SK-N-SH (cell line): ENCODE results near the gene ADCK1. TPM values are rescaled to one million over a fixed set of nuclear protein-coding genes. Genes with fewer than 3 reads are reported as not detected.

Source experiments
- CTCF ChIA-PET: fragments of 300-600, 350-600 bp; formaldehyde crosslinking; extraction: SDS; loops from one replicate; lab custom pipeline; 2021; lab: Yijun Ruan, JAX
- POLR2A ChIA-PET: fragments of 350-600 bp; sonication (Branson Sonifier 250); formaldehyde crosslinking; extraction: SDS; loops from one replicate; lab custom pipeline; 2020; ENCODE audit warnings: antibody characterized with exemption, inconsistent platforms; lab: Yijun Ruan, JAX
- DNase-seq: peaks from one replicate; pipeline ENCODE4 v3.0.0; 2012
- H2AFZ ChIP-seq: fragments of 200-600 bp; sonication (generic); 2 replicates; pipeline ENCODE4 v1.8.1; 2016; ENCODE audit warnings: antibody characterized with exemption, mild to moderate bottlenecking, low read depth
- H3F3A ChIP-seq: fragments of 200-600 bp; sonication (generic); replicated peaks from 2 replicates; pipeline ENCODE3; 2016; ENCODE audit warnings: antibody characterized with exemption, mild to moderate bottlenecking; ENCODE audit not compliant: insufficient read depth
- H3K27ac ChIP-seq, 2 experiments: fragments of 200-500 bp in 1 of 2; fragments of 200-600 bp in 1 of 2; sonication (Bioruptor generic) in 1 of 2; sonication (generic), shearing (Covaris generic) in 1 of 2; 2 replicates each; pipeline versions ENCODE4 v1.5.1 to v1.6.1; 2014 to 2016; ENCODE audit warnings: low read depth in 2 of 2, inconsistent platforms in 1 of 2, low read length in 1 of 2, mild to moderate bottlenecking in 1 of 2, mixed read lengths in 1 of 2
- H3K27me3 ChIP-seq: fragments of 200-600 bp; sonication (generic), shearing (Covaris generic); 2 replicates; pipeline ENCODE4 v1.6.1; 2016; ENCODE audit warnings: mixed run types; ENCODE audit not compliant: insufficient read depth
- H3K36me3 ChIP-seq, 2 experiments: fragments of 200-500 bp in 1 of 2; fragments of 200-600 bp in 1 of 2; sonication (Bioruptor generic) in 1 of 2; sonication (generic) in 1 of 2; replicated peaks in 1 of 2; 2 replicates each; pipeline versions ENCODE3 to v1.5.1; 2014 to 2016; ENCODE audit warnings: low read length in 1 of 2, mild to moderate bottlenecking in 1 of 2; ENCODE audit not compliant: insufficient read depth in 2 of 2, control insufficient read depth in 1 of 2
- H3K4me1 ChIP-seq, 2 experiments: fragments of 200-500 bp in 1 of 2; fragments of 200-600 bp in 1 of 2; sonication (Bioruptor generic) in 1 of 2; sonication (generic), shearing (Covaris generic) in 1 of 2; 2 replicates each; pipeline versions ENCODE4 v1.5.1 to v1.6.1; 2014 to 2016; ENCODE audit warnings: low read depth in 1 of 2, low read length in 1 of 2, mixed run types in 1 of 2; ENCODE audit not compliant: insufficient read depth in 2 of 2, control insufficient read depth in 1 of 2
- H3K4me2 ChIP-seq: fragments of 200-600 bp; sonication (generic), shearing (Covaris generic); 2 replicates; pipeline ENCODE4 v1.6.1; 2017; ENCODE audit warnings: mixed run types
- H3K4me3 ChIP-seq, 2 experiments: fragments of 200-500 bp in 1 of 2; fragments of 200-600 bp in 1 of 2; sonication (Bioruptor generic) in 1 of 2; sonication (generic), shearing (Covaris generic) in 1 of 2; 2 replicates each; pipeline versions ENCODE4 v1.5.1 to v1.8.1; 2014 to 2016; ENCODE audit warnings: low read depth in 2 of 2, inconsistent platforms in 1 of 2, low read length in 1 of 2, mild to moderate bottlenecking in 1 of 2, mixed read lengths in 1 of 2, moderate library complexity in 1 of 2
- H3K79me2 ChIP-seq: fragments of 200-600 bp; sonication (generic); 2 replicates; pipeline ENCODE4 v1.8.1; 2017; ENCODE audit warnings: mild to moderate bottlenecking; ENCODE audit not compliant: insufficient read depth
- H3K9ac ChIP-seq: fragments of 200-600 bp; sonication (generic); 2 replicates; pipeline ENCODE4 v1.6.1; 2017; ENCODE audit warnings: mixed run types
- H3K9me2 ChIP-seq: fragments of 200-600 bp; sonication (generic); 2 replicates; pipeline ENCODE4 v1.6.1; 2017; ENCODE audit warnings: mixed run types
- H3K9me3 ChIP-seq: fragments of 200-600 bp; sonication (generic); 2 replicates; pipeline ENCODE4 v1.6.1; 2017; ENCODE audit warnings: mixed run types, mild to moderate bottlenecking, moderate library complexity
- H4K20me1 ChIP-seq: fragments of 200-600 bp; sonication (generic); 2 replicates; pipeline ENCODE4 v1.6.1; 2017; ENCODE audit warnings: mild to moderate bottlenecking, mixed run types; ENCODE audit not compliant: insufficient read depth
- CHD2 ChIP-seq: fragments of 150-350 bp; IDR thresholded peaks from 2 replicates; pipeline ENCODE4 v1.6.1; 2018; ENCODE audit warnings: low read length; ENCODE audit not compliant: partially characterized antibody
- ELF1 ChIP-seq: IDR thresholded peaks from 2 replicates; pipeline ENCODE4 v1.4.0; 2012
- EP300 ChIP-seq, 2 experiments: IDR thresholded peaks; 2 replicates each; pipeline versions ENCODE4 v1.4.0 to v1.6.1; 2012; ENCODE audit warnings: borderline replicate concordance in 1 of 2, low read depth in 1 of 2, low read length in 1 of 2
- EZH2phosphoT487 ChIP-seq: fragments of 200-600 bp; sonication (generic); IDR thresholded peaks from 2 replicates; pipeline ENCODE4 v1.6.1; 2017; ENCODE audit warnings: low read depth, mixed run types, mild to moderate bottlenecking, antibody characterized with exemption, moderate library complexity, borderline replicate concordance
- FOSL2 ChIP-seq: IDR thresholded peaks from 2 replicates; pipeline ENCODE4 v1.4.0; 2012; ENCODE audit warnings: low read depth, mild to moderate bottlenecking, moderate library complexity, borderline replicate concordance
- FOXJ3 ChIP-seq: sonication (generic); formaldehyde crosslinking; IDR thresholded peaks from 2 replicates; pipeline ENCODE4 v1.5.1; 2020; ENCODE audit warnings: mild to moderate bottlenecking, missing genetic modification reagents
- GABPA ChIP-seq: IDR thresholded peaks from 2 replicates; pipeline ENCODE4 v1.4.0; 2012; ENCODE audit warnings: low read depth, mild to moderate bottlenecking
- JUND ChIP-seq: IDR thresholded peaks from 2 replicates; pipeline ENCODE4 v1.4.0; 2012
- MEF2A ChIP-seq: IDR thresholded peaks from 2 replicates; pipeline ENCODE4 v1.4.0; 2012; ENCODE audit warnings: low read depth, borderline replicate concordance
- NFIC ChIP-seq: IDR thresholded peaks from 2 replicates; pipeline ENCODE4 v1.4.0; 2012; ENCODE audit warnings: borderline replicate concordance
- NRF1 ChIP-seq: IDR thresholded peaks from 2 replicates; pipeline ENCODE4 v1.6.1; 2012; ENCODE audit warnings: low read depth, mild to moderate bottlenecking, low read length
- POLR2AphosphoS5 ChIP-seq: IDR thresholded peaks from 2 replicates; pipeline ENCODE4 v1.6.1; 2012; ENCODE audit warnings: low read depth, low read length
- RAD21 ChIP-seq: IDR thresholded peaks from 2 replicates; pipeline ENCODE4 v1.6.1; 2012; ENCODE audit warnings: mild to moderate bottlenecking, low read length
- RFX5 ChIP-seq: IDR thresholded peaks from 2 replicates; pipeline ENCODE4 v1.6.1; 2012; ENCODE audit warnings: mild to moderate bottlenecking, improper control_type of control experiment, low read length
- SMC3 ChIP-seq: IDR thresholded peaks from 2 replicates; pipeline ENCODE4 v1.6.1; 2012; ENCODE audit warnings: low read depth, low read length, improper control_type of control experiment
- YY1 ChIP-seq: IDR thresholded peaks from 2 replicates; pipeline ENCODE4 v1.4.0; 2012; ENCODE audit warnings: low read depth, mild to moderate bottlenecking
- WGBS: methylation state at CpG from one replicate; pipeline ENCODE4 v1.1.6; 2017; ENCODE audit warnings: low lambda C conversion rate; 5-methylcytosine and 5-hydroxymethylcytosine counted together
- polyA plus RNA-seq, 3 experiments: library from polyadenylated mRNA; depleted of rRNA; stranded (reverse); fragments of >200 nt; gene quantifications; 2 replicates each; pipeline ENCODE4 v1.2.3, GENCODE V29; 2012
- TF ChIP-seq, protein P1 (sequence below): IDR thresholded peaks from 2 replicates; pipeline ENCODE4 v1.4.0; 2012; ENCODE audit warnings: low read depth
- TF ChIP-seq, protein P2 (sequence below): fragments of 150-350 bp; IDR thresholded peaks from 2 replicates; pipeline ENCODE4 v1.6.1; 2016; ENCODE audit warnings: mild to moderate bottlenecking, low read depth, low read length
- TF ChIP-seq, protein P3 (sequence below): fragments of 150-350 bp; IDR thresholded peaks from 2 replicates; pipeline ENCODE4 v1.6.1; 2017; ENCODE audit warnings: antibody characterized with exemption, low read length, low read depth, borderline replicate concordance

ADCK1 gene
- polyA plus RNA-seq, 1 of the 3 experiments (the other 2 are of a cell fraction), result 11.4 TPM

DNA sequence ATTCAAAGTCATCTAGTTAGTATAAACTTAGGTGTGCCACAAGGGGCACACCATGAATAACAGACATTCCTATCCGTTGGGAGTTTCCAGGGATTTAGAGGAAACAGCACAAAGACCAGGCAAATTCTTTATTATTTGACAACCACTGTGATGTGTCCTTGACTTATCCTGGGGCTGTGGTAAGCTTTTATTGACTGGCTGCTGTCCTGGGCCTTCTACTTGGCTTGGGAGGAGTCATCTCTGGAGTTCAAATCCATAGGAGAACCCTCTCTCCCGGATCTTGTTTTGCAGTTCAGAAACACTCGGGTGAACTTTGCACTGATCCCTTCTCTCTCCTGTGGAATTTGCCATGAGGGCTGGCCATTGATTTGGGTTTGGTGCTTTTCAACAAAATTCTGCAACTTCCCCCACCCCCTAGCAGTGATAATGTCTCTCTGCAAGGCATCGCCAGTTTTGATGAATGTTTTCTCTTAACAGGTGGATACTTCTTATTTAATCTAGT, 136.3 kb downstream of the ADCK1 start:
- no peak overlapping the region for H3K4me3 ChIP-seq
- no peak for DNase-seq
- H3F3A ChIP-seq, result no peaks in the 10 kb centered on the region
- ChIA-PET CTCF (no interaction called here), POLR2A (no interaction called here)
- H3K79me2 ChIP-seq, result no peaks in the 10 kb centered on the region
- no peaks in the 10 kb centered on the region; a peak in 1 of 4 replicates for H3K4me1 ChIP-seq
- no peak overlapping the region for H3K4me2 ChIP-seq
- H4K20me1 ChIP-seq, result no peaks in the 10 kb centered on the region
- WGBS, result 80% methylated on average over 4 of the region's 4 CpGs
- TF ChIP-seq SMC3 (no peak), GABPA (no peak), EP300 (IDR thresholded peaks at IDR 0.05; ENCODE audit: borderline replicate concordance in 1 of 2, low read depth in 1 of 2, low read length in 1 of 2) (no peak), YY1 (no peak), MEF2A (no peak), RAD21 (no peak), POLR2AphosphoS5 (no peak), NRF1 (no peak), ELF1 (no peak), CHD2 (no peak), RFX5 (no peak), FOXJ3 (no peak), FOSL2 (no peak)
- TF ChIP-seq, protein P1, sequence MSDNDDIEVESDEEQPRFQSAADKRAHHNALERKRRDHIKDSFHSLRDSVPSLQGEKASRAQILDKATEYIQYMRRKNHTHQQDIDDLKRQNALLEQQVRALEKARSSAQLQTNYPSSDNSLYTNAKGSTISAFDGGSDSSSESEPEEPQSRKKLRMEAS, result no peak
- TF ChIP-seq, protein P2, sequence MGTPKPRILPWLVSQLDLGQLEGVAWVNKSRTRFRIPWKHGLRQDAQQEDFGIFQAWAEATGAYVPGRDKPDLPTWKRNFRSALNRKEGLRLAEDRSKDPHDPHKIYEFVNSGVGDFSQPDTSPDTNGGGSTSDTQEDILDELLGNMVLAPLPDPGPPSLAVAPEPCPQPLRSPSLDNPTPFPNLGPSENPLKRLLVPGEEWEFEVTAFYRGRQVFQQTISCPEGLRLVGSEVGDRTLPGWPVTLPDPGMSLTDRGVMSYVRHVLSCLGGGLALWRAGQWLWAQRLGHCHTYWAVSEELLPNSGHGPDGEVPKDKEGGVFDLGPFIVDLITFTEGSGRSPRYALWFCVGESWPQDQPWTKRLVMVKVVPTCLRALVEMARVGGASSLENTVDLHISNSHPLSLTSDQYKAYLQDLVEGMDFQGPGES, result no peak
- TF ChIP-seq, protein P3, sequence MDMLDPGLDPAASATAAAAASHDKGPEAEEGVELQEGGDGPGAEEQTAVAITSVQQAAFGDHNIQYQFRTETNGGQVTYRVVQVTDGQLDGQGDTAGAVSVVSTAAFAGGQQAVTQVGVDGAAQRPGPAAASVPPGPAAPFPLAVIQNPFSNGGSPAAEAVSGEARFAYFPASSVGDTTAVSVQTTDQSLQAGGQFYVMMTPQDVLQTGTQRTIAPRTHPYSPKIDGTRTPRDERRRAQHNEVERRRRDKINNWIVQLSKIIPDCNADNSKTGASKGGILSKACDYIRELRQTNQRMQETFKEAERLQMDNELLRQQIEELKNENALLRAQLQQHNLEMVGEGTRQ, result no peak
- H2AFZ ChIP-seq, result no peak overlapping the region
- peaks cover 0 to 7% of the 10 kb centered on the region in 2 experiments for H3K36me3 ChIP-seq
- no peak overlapping the region for H3K9ac ChIP-seq
- H3K9me2 ChIP-seq, result no peaks in the 10 kb centered on the region
- H3K27ac ChIP-seq, result no peak overlapping the region
- no peaks in the 10 kb centered on the region for H3K27me3 ChIP-seq
- H3K9me3 ChIP-seq, result no peaks in the 10 kb centered on the region

DNA sequence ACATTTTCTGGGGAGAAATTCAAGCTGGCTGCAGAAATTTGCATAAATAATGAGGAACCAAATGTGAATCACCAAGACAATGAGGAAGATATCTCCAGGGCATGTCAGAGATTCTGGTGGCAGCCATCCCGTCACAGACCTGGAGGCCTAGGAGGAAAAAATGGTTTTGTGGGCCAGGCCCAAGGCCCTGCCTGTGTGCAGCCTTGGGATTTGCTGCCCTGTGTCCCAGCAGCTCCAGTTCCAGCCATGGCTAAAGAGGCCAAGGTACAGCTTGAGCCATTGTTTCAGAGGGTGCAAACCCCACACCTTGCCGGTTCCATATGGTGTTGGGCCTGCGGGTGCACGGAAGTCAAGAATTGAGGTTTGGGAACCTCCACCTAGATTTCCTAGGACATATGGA, 147.5 kb downstream of the ADCK1 start:
- Histone ChIP-seq H3K79me2 (no peaks in the 10 kb centered on the region), H3K36me3 (no peaks in the 10 kb centered on the region), H4K20me1 (no peaks in the 10 kb centered on the region), H2AFZ (no peak overlapping the region), H3K27me3 (no peaks in the 10 kb centered on the region), H3K9me2 (no peaks in the 10 kb centered on the region), H3K9me3 (no peaks in the 10 kb centered on the region), H3F3A (no peaks in the 10 kb centered on the region), H3K4me3 (no peak overlapping the region), H3K9ac (no peak overlapping the region), H3K4me1 (no peaks in the 10 kb centered on the region; a peak in 1 of 4 replicates), H3K4me2 (no peak overlapping the region), H3K27ac (no peak overlapping the region)
- 46% methylated on average over 4 of the region's 4 CpGs for WGBS
- POLR2A ChIA-PET, result no interaction called here
- CTCF ChIA-PET, result no interaction called here
- TF ChIP-seq, protein P2, result no peak
- no peak for TF ChIP-seq NFIC
- TF ChIP-seq FOXJ3, result no peak
- no peak for TF ChIP-seq JUND
- no peak for TF ChIP-seq SMC3
- TF ChIP-seq MEF2A, result no peak
- no peak for TF ChIP-seq EZH2phosphoT487
- DNase-seq, result no peak
